ENCODE results near the gene MFSD1.

MFSD1 gene

GRCh38 chr3:158810823-158811724, 9.2 kb downstream of the MFSD1 start:
- DNase-seq (ENCODE audit: low read depth in 2 of 2) = no peak

DNA sequence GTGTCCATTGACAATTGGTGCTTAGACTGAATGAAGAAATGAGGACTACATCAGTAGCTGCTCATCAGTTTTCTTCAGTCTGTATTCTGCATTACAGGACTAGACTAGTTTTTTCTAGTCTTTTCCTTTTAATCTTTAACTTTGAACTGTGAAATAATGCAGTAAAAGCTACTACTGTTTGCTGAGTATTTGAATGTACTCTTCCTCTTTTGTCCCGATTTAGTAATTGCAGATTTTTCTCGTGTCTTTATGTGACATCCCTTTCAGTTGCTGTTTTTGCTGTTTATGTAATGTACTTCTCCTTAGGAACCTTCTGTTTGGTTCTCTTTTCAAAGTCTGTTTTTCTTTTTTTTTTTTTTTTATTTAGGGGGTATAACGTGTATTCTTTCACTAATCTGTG, 17.4 kb downstream of the MFSD1 start:
- no peak for DNase-seq (ENCODE audit: low read depth in 2 of 2)

DNA sequence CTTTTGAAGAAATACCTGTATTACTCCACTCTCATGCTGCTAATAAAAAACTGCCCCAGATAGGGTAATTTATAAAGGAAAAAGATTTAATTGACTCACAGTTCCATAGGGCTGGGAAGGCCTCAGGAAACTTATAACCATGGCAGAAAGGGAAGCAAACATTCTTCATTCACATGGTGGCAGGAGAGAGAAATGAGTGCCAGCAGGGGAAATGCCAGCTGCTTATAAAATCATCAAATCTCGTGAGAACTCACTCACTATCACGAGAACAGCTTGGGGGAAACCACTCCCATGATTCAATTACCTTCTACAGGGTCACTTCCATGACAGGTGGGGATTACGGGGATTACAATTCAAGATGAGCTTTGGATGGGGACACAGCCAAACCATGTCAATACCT, 18.7 kb downstream of the MFSD1 start:
- DNase-seq (ENCODE audit: low read depth in 2 of 2) = no peak

GRCh38 chr3:158821847-158822246, 20.0 kb downstream of the MFSD1 start:
- no peak for DNase-seq (ENCODE audit: low read depth in 2 of 2)

DNA sequence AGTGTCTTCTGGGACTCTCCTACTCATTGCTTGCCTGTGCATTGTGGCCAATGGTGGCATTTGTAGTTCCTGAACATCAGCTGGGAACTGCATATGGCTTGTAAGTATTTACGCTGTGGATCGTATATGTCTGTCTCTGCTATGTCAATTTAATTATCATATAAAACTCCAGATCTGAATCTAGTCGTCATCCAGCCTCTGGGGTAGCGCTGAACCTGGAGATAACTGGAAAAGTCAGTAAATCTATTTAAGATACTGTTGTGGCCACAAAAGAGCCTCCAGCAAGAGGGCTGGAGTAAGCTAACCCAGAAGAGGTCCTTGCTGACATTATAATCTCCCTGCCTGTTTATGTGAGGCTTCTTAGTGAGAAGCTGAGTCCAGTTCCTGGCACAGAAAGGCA, 21.6 kb downstream of the MFSD1 start:
- DNase-seq (ENCODE audit: low read depth in 2 of 2) = no peak

DNA sequence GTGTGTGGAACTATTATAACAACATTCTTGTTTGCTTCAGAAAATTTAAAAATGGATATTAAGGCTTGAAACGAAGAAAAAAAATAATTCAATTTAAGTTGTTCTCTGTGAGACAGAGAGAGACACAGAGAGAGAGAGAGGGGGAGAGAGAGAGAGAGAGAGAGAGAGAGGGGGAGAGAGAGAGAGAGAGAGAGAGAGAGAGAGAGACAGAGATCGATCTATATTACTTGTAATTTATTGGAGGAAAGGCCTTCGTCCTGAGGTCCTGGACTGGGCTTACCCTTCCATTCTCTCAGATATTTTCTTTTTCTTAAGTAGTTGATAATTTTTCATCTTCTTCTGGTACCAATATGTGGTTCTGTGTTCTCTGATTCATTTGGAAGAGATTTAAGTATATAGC, 25.9 kb downstream of the MFSD1 start:
- no peak for DNase-seq (ENCODE audit: low read depth in 2 of 2)

GRCh38 chr3:158830391-158830790, 28.5 kb downstream of the MFSD1 start:
- no peak for DNase-seq (ENCODE audit: low read depth in 2 of 2)

- no peak for DNase-seq (ENCODE audit: low read depth in 2 of 2)
These were observed 30.0 kb downstream of the MFSD1 start for GRCh38 chr3:158831861-158832260.

GRCh38 chr3:158835631-158836030, 33.8 kb downstream of the MFSD1 start:
- DNase-seq (ENCODE audit: low read depth in 2 of 2) = no peak

GRCh38 chr3:158836312-158836711, 34.5 kb downstream of the MFSD1 start:
- no peak for DNase-seq (ENCODE audit: low read depth in 2 of 2)

DNA sequence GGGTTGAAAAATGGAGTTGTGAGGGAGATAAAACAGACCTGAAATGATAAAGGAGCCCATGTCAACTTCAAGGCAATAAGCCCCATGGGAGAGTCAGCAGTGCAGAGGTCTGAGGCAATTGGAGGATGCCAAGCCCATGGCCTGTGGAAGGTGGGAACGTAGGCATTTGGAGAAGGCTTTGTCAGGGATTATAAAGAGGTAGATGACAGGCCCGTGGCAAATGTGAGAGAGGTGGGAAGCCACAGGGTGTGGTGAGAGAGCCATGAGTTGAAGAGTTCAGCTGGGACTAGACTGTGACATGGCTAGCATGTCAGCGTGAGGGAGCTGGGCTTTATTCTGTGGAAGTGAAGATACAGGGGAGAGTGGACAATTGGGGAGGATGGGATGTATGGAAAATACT, 35.4 kb downstream of the MFSD1 start:
- no peak for DNase-seq (ENCODE audit: low read depth in 2 of 2)

DNA sequence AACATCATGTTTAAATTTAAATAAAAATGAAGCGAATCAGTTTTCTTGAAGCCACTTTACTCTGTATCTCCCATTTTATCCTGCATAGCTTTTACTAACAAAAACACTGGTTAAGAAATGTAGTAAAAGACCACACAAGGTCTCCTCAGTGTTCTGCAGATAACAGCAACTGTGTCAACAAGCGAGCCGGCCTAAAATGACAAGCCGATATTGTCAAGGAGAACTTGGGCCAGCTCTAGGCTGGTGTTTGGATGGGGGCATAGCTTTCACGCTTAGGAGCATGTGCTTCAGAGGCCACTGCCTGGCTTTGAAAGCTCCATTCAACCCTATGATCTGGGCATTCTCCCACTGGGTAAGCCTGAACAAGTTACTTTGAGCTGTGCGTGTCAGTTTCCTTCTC, 38.1 kb downstream of the MFSD1 start:
- DNase-seq (ENCODE audit: low read depth in 2 of 2) = no peak

DNA sequence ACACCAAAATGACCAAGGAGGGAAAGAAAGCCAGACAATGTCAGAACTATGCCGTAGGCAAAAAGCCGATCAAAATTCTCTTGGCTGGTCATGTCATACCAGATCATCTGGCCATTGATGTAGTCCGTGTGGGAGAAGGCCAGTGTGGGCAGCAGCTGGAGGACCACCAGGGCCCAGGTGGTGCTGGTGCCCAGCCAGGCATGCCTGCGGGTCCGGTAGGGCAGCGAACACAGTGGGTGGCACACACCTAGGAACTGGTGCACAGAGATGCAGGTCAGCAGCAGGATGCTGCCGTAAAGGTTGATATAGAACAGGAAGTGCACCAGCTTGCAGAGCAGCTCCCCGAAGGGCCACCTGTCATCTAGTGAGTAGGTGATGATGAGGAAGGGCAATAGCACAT, 39.5 kb downstream of the MFSD1 start:
- no peak for DNase-seq (ENCODE audit: low read depth in 2 of 2)

GRCh38 chr3:158842976-158843375, 41.1 kb downstream of the MFSD1 start:
- no peak for DNase-seq (ENCODE audit: low read depth in 2 of 2)

GRCh38 chr3:158845765-158846350, 44.0 kb downstream of the MFSD1 start:
- DNase-seq (ENCODE audit: low read depth in 2 of 2) = no peak

GRCh38 chr3:158846803-158847451, 45.1 kb downstream of the MFSD1 start:
- no peak for DNase-seq (ENCODE audit: low read depth in 2 of 2)

DNA sequence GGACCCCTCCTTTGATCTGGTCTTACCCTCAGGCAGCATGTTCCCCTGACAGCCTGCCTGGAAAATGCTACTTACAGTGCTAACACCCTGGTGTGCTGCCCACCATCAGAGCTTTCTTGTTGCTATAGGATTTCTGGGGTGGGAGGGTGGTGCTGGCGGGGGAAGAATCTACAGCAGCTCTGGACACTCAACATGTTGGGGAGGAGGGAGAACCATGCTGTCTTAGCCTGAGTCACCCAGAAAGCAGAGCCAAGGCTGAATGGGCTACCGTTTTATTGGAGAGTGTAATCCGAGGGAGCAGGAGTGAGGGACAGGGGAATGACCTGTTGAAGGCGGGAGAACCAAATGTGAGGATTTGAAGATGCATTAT, 45.6 kb downstream of the MFSD1 start:
- DNase-seq (ENCODE audit: low read depth in 2 of 2) = no peak

DNA sequence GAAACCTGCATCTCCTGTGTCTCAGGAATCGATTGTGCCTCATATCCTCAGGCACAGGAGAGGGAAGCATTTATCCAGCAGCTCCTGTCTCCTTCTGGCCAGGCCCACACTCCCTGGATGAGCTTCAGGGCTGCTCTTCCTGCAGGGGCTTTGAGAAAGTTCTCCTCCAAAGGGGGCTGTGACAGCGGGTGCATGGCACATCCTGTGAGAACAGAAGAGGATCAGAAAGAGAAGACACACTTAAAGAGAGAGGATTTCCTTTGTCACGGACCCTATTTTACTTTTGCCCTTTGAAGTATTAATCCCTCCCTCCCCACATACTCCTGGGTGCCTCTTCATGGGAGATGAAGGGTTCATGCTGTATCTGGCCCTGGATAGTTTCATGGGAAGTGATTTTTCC, 46.0 kb downstream of the MFSD1 start:
- no peak for DNase-seq (ENCODE audit: low read depth in 2 of 2)

DNA sequence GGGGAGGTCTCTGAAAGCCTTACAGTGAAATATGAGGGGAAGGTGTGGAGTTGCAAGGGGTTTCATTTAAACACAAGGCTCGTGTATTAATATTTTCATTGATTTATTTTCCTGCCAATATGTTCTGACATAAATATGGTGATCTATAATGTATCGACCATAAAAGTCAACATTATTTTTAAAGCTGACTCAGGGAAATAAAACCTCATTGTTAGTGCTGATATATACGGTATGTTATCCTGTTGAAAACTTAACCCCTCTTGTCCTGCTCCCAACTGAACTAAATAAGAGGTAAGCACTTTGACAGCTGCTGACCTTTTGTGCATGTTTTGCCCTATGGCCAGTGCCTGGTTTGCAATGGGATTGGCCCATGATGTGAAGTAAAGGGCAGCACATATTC, 47.9 kb downstream of the MFSD1 start:
- no peak for DNase-seq (ENCODE audit: low read depth in 2 of 2)

GRCh38 chr3:158859362-158859761, 57.5 kb downstream of the MFSD1 start:
- no peak for DNase-seq (ENCODE audit: low read depth in 2 of 2)

DNA sequence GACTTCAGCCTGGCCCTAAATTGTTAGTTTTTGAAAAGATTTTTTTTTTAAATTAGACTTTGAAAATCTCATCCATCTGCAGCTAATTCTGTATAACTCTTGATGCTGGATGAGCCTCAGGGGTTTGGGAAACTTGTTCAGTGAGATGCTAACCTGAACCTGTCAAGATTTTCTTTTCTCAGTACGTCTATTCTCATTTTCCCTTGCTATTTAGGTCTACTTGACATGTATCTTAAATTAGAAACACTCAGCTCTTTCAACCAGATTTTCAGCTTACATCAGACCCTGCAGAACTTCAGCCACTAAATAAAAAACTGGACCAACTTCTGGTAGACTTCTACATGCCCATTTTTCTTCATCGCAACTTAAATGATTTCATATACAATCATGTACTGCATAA, 61.4 kb downstream of the MFSD1 start:
- DNase-seq (ENCODE audit: low read depth in 2 of 2) = no peak

GRCh38 chr3:158864492-158864891, 62.6 kb downstream of the MFSD1 start:
- no peak for DNase-seq (ENCODE audit: low read depth in 2 of 2)

- no peak for DNase-seq (ENCODE audit: low read depth in 2 of 2)
These were observed 73.8 kb downstream of the MFSD1 start for GRCh38 chr3:158875700-158876099.
